ENCODE measurements around the gene CST9.
"Not testable (repeated sequence)": the region's sequence is repeated elsewhere in the genome, so short reads cannot be mapped to it uniquely, and the experiment has no call there.

Gene CST9

GRCh38 chr20:23622401-23622800, 16.7 kb upstream of the CST9 start:
- DNase-seq, result not testable (repeated sequence)

GRCh38 chr20:23620670-23621386, 15.1 kb upstream of the CST9 start:
- not testable (repeated sequence) for DNase-seq

- no peak for DNase-seq
Observed at GRCh38 chr20:23614163-23614562, 8.4 kb upstream of the CST9 start.

- no peak for DNase-seq
Observed at GRCh38 chr20:23613676-23614075, 8.0 kb upstream of the CST9 start.

- no peak for DNase-seq
Observed at GRCh38 chr20:23612396-23612795, 6.7 kb upstream of the CST9 start.

GRCh38 chr20:23609486-23610109, 3.9 kb upstream of the CST9 start:
- no peak for DNase-seq

- DNase-seq, result peak; percentile 38
Observed at GRCh38 chr20:23608251-23608846, 2.6 kb upstream of the CST9 start.

DNA sequence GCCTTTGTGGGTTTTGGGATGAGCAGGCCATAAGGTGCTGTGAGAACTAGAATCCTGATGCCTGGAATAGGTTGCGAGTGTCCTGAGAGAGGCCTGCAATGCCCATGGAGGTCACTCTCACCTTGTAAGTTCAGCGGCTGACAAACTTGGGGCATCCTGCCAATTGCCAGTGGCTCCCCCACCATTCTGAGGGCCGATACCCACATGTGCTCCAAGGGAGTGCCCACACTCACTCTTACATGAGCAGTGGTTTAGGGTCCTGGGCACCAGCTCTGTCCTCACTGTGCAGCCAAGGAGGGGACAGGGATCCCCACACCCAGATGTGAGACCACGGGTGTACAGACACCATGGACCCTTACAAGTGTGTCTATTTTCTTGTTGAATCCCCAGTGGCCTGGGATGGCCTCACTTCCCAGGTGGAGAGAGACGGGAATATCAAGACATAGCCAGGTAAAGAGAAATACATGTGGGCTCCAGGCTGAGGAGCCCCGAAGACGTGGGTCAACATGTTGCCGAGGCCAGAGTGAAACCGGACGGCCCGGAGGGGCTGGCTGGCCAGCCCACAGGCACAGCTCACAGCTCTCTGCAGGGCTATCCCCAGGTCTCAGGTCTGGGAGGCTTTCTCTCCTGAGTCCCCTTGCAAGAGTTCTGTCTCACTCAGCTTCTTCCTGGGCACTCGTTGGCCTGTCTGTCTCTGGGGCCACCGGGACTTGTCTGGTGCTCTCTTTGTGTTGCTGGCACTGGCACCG, 2.0 kb upstream of the CST9 start:
- no peak for DNase-seq

GRCh38 chr20:23606652-23607049, 934 bp upstream of the CST9 start:
- DNase-seq, result peak; percentile 81

DNA sequence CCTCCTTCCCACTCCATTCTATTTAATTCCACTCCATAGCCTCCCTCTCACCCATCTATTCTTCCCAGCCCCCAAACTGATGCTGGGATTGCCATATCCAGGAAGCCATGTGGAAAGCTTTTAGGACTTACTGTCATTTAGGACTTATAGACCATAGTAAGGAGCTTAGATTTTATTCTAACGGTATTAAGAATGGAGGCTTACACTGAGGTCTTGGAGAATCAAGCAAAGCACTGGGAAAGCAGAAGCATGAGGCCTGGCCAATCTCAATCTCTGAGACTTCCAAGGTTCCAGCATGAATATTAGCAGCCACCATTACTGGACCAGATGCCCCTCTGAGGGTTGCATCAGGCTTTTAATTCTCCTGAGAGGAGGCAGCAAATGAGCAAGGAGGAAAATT, 1.4 kb downstream of the CST9 start:
- no peak for DNase-seq

GRCh38 chr20:23603321-23603720, 2.4 kb downstream of the CST9 start:
- DNase-seq, result no peak

- DNase-seq, result no peak
Observed at GRCh38 chr20:23602699-23603098, 3.0 kb downstream of the CST9 start.

GRCh38 chr20:23602241-23602640, 3.5 kb downstream of the CST9 start:
- DNase-seq, result no peak

DNA sequence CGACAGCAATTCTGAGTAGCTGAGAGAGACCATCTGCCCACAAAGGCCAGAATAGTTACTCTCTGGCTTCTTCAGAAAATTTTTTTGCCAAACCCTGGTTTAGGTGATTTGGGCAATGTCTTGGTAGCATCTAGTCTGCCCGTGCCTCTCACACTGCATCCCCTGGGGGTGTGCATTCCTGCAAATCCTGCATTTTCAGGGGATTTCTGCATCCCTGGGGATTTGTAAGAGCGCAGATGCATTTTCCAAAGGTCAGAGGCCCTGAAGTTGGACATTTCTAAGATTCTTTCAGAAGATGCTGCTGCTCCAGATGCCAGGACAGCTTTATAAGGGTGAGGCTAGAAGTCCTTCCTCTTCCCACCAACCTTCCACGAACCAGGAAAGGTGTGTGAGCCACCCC, 4.0 kb downstream of the CST9 start:
- DNase-seq, result no peak

DNA sequence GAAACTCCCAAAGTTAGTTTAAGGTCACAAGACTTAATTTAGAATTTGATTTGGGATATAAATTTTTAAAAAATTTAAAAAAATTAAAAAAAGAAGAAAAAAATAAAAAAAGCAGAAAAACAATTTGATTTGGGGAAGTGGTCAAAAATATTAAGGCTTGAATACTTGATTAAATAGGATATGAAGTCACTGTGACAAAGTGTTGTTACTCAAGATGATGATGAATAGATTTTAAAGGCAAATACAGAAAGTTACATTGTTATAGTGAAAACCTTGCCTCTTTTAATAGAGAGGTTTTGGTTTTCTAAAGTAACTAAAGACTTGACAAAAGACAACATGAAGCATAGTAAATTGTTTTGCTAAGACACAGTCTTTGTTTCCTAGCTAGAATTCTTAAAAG, 7.2 kb downstream of the CST9 start:
- DNase-seq, result no peak

- no peak for DNase-seq
Observed at GRCh38 chr20:23596579-23597250, 9.0 kb downstream of the CST9 start.

GRCh38 chr20:23595941-23596340, 9.8 kb downstream of the CST9 start:
- DNase-seq, result no peak

GRCh38 chr20:23588434-23589403, 17.0 kb downstream of the CST9 start:
- no peak for DNase-seq

DNA sequence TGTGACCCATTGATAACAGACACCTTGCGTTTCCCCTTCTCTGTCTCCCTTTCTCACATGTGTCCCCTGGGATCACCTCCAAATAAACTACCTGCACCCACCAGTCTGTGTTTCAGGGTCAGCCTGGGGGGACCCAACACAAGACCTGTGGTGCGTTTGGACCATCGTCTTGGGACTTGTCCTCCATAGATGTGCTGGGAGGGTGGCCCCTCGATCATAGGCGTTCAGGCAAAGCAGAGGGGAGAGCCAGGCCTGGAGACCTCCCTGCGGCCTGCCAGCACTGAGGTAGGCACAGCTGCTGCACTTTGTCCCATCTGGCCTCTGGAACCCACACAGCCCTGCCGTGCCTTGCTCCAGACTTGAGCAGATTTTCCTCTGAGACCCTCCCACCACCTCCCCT, 18.1 kb downstream of the CST9 start:
- DNase-seq, result no peak

DNA sequence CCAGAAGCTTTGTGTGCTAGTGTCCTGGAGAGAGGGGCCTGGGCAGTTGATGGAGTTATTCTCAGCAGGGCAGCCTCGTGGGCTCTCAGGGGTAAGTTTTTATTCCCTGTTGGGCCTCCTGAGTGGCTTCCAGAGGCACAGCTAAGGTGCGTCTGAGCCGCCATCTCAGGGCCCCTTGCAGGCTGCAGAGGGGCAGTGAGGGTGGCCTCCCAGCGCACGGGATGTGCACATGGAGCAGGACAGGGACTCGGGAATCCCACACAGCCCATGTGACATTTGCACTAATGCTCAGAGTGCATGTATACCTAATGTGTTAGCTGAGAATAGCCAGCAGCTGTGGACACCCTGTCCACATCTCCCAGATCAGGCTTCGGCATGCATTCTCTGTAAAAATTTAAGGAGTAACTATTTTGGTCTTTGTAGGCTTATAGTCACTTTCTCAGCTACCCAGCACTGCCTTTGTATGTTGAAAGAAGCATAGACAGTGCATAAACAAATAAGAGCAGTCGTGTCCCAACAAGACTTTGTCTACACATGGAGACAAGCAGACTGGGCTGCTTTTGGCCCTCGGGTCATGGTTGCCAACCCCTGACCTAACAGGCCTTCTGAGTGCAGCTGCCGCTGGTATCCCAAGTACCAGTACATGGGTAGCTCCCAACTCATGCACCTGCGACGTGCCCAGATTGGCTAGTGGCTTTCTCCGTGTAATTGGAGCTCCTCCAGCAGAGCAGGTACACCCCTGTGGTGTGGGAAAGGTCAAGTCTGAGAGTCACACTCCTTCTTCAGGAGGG, 18.8 kb downstream of the CST9 start:
- DNase-seq, result no peak

Data from retina (tissue), 1 donor.